Stimulated activated CD8-positive, alpha-beta memory T cell treated with anti-CD3 and anti-CD28 coated beads, Interleukin-4, amount 100 ng/mL, for 48 hours (primary cell): ENCODE results near the gene ZNF280A.
A peak's percentile ranks its signal among the peaks of the same experiment; 100 is the strongest.

Experiments
- DNase-seq: peaks from one replicate; pipeline ENCODE4 v3.0.0-alpha.2; 2020

The ZNF280A gene

GRCh38 chr22:22520020-22520656, at the start of gene ZNF280A:
ZNF280A (minus strand) TSS chr22:22520270; CDS start chr22:22515630, 4,640 bp downstream.
- DNase-seq, result no peak

GRCh38 chr22:22569218-22569617, 49.1 kb upstream of the ZNF280A start:
- no peak for DNase-seq

GRCh38 chr22:22565981-22566380, 45.9 kb upstream of the ZNF280A start:
- DNase-seq, result no peak

- peak; percentile 94 for DNase-seq
These were observed 39.0 kb upstream of the ZNF280A start, which contains the start of gene PRAME for GRCh38 chr22:22558972-22559603. PRAME (minus strand) TSS chr22:22559265; CDS start chr22:22556832, 2,433 bp downstream.

GRCh38 chr22:22558071-22558971, 38.3 kb upstream of the ZNF280A start:
- DNase-seq, result no peak

- no peak for DNase-seq
These were observed 37.2 kb upstream of the ZNF280A start for GRCh38 chr22:22556995-22557925.

- no peak for DNase-seq
These were observed 36.5 kb upstream of the ZNF280A start for GRCh38 chr22:22556578-22556977.

GRCh38 chr22:22555596-22555995, 35.5 kb upstream of the ZNF280A start:
- no peak for DNase-seq

GRCh38 chr22:22554587-22555284, 34.7 kb upstream of the ZNF280A start:
- no peak for DNase-seq

- DNase-seq, result no peak
These were observed 33.9 kb upstream of the ZNF280A start for GRCh38 chr22:22553735-22554586.

GRCh38 chr22:22553141-22553540, 33.1 kb upstream of the ZNF280A start:
- DNase-seq, result no peak

- DNase-seq, result no peak
These were observed 32.6 kb upstream of the ZNF280A start for GRCh38 chr22:22552630-22553029.

GRCh38 chr22:22550789-22551434, 30.8 kb upstream of the ZNF280A start:
- DNase-seq, result no peak

- DNase-seq, result no peak
These were observed 28.8 kb upstream of the ZNF280A start for GRCh38 chr22:22548910-22549309.

GRCh38 chr22:22548317-22548716, 28.2 kb upstream of the ZNF280A start:
- no peak for DNase-seq

GRCh38 chr22:22547692-22548300, 27.7 kb upstream of the ZNF280A start:
- no peak for DNase-seq

- DNase-seq, result no peak
These were observed 27.2 kb upstream of the ZNF280A start for GRCh38 chr22:22547226-22547625.

GRCh38 chr22:22546490-22546889, 26.4 kb upstream of the ZNF280A start:
- no peak for DNase-seq

- DNase-seq, result no peak
These were observed 25.0 kb upstream of the ZNF280A start for GRCh38 chr22:22545084-22545483.
